ENCODE results near the gene SPRING1.
"Not testable (repeated sequence)": the region's sequence is repeated elsewhere in the genome, so short reads cannot be mapped to it uniquely, and the experiment has no call there.

Gene SPRING1

DNA sequence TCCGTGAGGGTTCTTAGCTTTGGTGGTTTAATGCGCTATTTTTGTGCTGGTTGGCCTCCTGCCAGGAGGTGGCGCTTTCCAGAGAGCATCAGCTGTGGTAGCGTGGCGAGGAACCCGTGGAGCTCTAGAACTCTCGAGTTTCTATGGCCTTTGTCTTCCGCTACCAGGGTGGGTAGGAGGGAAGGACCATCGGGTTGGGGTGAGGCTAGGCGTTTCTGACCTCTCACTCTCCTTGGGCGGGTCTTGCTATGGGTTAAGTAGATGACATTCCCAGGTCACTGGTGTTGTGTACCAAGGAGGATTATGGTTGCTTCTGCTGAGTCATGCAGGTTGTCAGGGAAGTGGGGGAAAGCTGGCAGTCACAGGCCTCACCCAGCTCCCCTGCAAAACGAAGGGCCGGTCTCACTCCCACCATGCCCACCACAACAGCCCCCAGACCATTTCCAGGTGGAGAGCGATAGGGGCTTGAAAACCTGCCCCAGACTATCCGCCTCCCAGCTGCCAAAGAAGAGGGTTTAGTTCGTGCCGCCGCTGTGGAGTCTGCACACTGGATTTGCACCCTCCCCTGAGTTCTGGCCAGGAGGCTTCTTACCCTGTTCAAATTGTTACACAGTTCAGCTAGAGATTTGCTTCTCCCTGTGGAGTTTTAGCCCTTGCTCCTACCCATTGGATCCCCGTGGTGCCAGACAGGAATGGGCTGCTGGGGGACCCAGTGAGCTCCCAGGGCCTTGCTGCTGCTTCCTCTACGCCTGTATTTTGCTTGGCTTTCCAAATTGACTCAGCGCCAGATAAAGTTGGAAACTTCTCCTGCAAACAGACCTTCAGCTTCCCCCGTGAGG, 22.1 kb upstream of the SPRING1 start:
- no peak for TF ChIP-seq POLR2A (IDR thresholded peaks at IDR 0.05; ENCODE audit: low read depth, low read length)
- no peak for FAIRE-seq
- DNase-seq (ENCODE audit: insufficient read length, low spot score), result no peak

DNA sequence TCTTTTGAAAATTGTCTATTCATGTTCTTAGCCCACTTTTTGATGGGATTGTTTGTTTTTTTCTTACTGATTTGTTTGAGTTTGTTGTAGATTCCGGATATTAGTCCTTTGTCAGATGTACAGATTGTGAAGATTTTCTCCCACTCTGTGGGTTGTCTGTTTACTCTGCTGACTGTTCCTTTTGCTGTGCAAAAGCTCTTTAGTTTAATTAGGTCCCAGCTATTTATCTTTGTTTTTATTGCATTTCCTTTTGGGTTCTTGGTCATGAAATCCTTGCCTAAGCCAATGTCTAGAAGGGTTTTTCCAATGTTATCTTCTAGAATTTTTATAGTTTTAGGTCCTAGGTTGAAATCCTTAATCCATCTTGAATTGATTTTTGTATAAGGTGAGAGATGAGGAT, 16.9 kb upstream of the SPRING1 start:
- DNase-seq (ENCODE audit: insufficient read length, low spot score); FAIRE-seq: not testable (repeated sequence)

DNA sequence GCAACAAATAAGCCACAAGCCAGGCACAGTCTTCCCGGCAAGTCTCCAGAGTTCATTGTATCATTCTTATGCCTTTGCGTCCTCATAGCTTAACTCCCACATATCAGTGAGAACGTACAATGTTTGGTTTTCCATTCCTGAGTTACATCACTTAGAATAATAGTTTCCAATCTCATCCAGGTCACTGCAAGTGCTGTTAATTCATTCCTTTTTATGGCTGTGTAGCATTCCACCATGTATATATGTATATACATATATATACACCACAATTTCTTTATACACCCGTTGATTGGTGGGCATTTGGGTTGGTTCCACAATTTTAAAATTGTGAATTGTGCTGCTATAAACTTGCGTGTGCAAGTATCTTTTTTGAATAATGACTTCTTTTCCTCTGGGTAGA, 16.2 kb upstream of the SPRING1 start:
- FAIRE-seq; DNase-seq (ENCODE audit: insufficient read length, low spot score): not testable (repeated sequence)

DNA sequence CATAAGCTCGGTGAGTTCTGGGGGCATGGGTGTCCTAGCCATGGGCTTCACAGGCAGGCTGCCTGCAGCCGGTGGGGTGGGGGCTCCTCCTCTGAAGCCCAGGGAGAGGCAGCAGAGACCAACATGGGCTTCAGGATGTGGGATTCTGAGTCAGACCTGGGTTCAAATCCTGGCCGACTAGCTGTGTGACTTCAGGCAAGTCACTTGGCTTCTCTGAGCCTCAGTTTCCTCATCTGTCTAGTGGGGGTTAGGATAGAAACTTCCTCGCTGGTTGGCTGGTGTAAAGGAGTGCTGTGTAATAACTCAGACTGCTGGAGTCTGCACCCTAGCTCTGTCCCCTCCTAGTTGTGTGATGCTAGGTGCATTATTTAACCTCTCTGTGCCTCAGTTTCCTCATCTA, 12.4 kb upstream of the SPRING1 start:
- DNase-seq (ENCODE audit: insufficient read length, low spot score), result no peak

DNA sequence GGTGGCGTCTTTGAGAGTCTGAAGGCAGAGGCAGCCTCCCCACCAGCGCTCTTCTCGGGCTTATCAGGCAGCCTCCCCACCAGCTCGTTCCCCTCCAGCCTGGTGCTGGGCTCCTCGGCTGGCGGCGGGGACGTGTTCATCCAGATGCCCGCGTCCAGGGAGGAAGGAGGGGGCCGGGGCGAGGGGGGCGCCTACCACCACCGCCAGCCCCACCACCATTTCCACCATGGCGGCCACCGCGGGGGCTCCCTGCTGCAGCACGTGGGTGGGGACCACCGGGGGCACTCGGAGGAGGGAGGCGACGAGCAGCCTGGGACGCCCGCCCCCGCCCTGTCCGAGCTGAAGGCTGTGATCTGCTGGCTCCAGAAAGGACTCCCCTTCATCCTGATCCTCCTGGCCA, 12.0 kb upstream of the SPRING1 start:
- TF ChIP-seq POLR2A (IDR thresholded peaks at IDR 0.05; ENCODE audit: low read depth, low read length), result no peak
- no peak for FAIRE-seq

More for the DNA sequence above, 12.4 kb upstream of the SPRING1 start:
- no peak for TF ChIP-seq POLR2A (IDR thresholded peaks at IDR 0.05; ENCODE audit: low read depth, low read length)
- FAIRE-seq, result no peak

DNA sequence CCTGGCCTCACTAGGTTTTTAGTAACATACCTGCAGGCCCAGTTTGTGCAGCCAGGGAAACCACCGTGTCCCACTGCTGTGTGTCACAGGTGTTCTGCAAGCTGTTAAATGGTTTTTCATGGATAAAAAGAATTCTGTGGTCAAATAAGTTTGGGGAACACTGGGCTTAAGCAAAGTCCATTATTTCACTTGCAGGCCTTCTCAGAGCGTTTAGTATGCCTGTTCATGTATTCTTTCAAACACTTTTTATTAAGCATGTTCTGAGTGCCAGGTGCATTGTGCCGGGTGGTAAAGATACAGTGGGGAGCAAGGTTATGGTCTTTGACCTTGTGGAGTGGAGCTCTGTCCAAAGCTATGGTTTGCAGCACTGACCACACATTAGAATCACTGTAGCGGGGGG, 7.7 kb upstream of the SPRING1 start:
- DNase-seq (ENCODE audit: insufficient read length, low spot score), result no peak
- no peak for TF ChIP-seq POLR2A (IDR thresholded peaks at IDR 0.05; ENCODE audit: low read depth, low read length)
- no peak for FAIRE-seq

More for the DNA sequence above, 12.0 kb upstream of the SPRING1 start:
- DNase-seq (ENCODE audit: insufficient read length, low spot score), result no peak

DNA sequence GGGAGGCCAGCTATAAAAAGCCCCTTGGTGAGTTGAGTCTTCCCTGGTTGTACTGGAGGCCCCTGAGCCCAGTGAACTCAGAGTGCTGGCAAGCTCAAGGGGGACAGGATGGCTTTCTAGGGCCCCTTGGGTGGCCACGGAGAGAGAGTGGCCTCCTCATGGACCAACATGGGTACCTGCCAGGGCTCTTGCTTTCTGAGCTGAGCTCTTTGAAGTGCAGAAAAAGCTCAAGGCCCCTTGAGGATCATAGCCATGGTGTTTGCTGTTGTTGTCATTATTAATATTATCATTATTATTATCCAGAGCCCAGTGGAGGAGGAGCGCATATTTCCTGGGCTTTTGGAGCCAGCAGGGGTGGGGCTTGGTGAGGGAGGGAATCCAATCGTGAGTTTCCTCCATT, 6.9 kb upstream of the SPRING1 start:
- TF ChIP-seq POLR2A (IDR thresholded peaks at IDR 0.05; ENCODE audit: low read depth, low read length), result no peak
- DNase-seq (ENCODE audit: insufficient read length, low spot score) (no peak), FAIRE-seq (no peak)

DNA sequence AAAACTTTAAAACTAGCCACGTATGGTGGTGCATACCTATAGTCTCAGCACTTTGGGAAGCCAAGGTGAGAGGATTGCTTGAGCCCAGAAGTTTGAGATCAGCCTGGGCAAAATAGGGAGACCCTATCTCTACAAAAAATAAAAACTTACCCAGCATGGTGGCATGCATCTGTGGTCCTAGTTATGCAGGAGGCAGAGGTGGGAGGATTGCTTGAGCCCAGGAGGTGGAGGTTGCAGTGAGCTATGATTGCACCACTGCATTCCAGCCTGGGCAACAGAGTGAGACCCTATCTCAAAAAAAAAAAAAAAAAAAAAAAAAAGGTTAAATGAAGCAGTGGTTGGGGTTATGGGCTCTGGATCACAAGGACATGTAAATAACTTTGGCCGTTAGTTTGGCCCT, 4.9 kb upstream of the SPRING1 start:
- FAIRE-seq; DNase-seq (ENCODE audit: insufficient read length, low spot score): not testable (repeated sequence)

DNA sequence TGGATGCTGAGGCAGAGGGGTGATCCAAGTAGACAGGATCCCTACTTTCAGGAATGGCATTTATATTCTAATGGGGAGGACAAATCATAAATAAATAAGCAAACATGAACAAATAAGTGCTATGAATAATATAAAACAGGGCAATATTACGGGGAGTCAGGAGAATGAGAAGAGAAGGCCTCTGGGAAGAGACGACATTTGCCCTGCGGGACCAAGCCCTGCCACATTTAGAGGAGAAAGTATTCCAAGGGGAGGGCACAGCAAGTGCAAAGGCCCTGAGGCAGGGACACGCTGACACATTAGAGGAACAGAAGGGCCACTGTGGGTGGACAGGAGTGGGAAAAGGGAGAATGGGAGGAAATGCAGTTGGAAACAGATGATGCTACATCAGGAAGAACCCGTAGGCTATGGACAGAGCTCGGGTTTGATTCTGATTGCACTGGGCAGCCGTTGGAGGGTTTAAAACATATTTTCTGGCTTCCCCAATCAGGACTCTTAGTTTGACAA, 1.6 kb upstream of the SPRING1 start:
- FAIRE-seq (no peak), DNase-seq (ENCODE audit: insufficient read length, low spot score) (no peak)
- TF ChIP-seq POLR2A (IDR thresholded peaks at IDR 0.05; ENCODE audit: low read depth, low read length), result no peak

DNA sequence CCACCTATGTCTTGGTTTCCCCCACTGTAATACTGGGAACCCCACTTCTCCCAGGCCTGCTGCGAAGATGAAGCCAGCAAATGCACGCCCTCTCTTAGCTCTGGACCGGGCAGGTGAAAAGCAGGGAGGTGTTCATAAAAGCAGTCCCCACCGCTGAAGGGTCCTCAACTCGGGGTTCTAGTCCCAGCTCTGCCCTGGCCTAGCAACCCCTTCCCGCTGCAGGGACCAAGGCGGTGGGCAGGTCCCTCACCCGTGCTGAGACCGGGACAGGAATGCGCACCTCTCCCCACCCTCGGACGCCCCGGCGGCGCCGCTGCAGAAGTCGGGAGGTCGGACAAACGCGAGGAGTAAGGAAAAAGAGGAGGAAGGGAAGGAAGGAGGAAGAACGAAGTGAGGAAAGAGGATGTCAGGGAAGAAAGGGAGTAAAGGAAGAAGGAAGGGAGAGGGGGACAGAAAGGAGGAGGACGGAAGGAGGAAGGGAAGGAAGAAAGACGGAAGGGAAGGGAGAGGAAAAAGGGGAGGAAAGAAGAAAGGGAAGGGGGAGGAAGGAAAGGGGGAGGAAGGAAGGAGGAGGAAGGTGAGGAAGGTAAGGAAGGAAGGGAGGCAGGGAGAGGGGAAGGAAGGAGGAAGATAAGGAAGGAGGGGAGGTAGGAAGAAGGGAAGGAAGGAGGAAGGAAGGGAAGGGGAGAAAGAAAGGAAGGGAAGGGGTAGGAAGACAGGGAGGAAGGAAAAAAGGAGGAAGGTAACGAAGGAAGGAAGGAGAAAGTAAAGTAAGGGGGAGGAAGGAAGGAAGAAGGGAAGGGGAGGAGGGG, 701 bp downstream of the SPRING1 start:
- TF ChIP-seq POLR2A (IDR thresholded peaks at IDR 0.05; ENCODE audit: low read depth, low read length), result no peak
- DNase-seq (ENCODE audit: insufficient read length, low spot score) (peak; percentile 20), FAIRE-seq (no peak)

DNA sequence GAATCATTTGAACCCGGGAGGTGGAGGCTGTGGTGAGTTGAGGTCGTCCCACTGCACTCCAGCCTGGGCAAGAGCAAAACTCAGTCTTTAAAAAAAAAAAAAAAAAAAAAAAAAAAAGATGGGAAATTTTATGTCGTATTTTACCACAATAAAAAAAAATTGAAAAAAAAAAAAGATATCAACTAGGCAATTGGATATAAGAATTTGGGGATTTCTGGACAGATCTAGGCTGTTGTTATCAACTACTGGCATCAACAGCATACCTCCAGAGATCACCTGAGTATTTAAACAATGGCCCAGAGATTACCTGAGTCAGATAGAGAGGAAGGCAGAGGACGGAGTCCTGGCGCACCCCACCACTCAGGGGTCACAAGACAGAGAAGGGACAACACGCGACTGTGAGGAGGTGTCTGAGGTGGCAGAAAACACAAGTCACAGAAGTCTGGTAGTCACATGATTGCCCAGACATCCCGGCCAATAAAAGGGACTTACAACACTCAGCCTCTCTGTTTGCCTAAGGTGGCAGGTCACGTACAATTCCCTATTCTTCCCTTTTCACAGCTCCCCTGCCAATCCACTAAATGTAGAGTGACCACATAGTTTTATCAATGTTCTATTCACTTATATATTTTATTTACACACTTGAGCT, 1.8 kb downstream of the SPRING1 start:
- DNase-seq (ENCODE audit: insufficient read length, low spot score) (no peak), FAIRE-seq (no peak)
- no peak for TF ChIP-seq POLR2A (IDR thresholded peaks at IDR 0.05; ENCODE audit: low read depth, low read length)

DNA sequence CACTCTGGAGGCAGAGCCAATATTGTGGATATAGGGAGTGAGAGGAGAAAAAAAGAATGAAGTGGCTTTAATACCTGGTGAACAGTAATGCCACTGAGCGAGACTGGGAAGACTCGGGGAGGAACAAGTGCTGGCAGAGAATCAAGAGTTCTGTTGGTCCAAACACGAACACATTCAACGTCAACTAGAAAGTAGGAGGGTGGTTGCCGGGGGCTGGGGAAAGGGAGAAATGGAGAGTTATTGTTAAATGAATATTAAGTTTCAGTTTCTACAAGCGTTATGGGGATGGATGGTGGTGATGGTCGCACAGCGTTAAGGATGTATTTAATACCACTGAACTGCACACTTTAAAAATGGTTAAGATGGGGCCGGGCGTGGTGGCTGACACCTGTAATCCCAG, 2.8 kb downstream of the SPRING1 start:
- DNase-seq (ENCODE audit: insufficient read length, low spot score) (no peak), FAIRE-seq (no peak)
- TF ChIP-seq POLR2A (IDR thresholded peaks at IDR 0.05; ENCODE audit: low read depth, low read length), result no peak

DNA sequence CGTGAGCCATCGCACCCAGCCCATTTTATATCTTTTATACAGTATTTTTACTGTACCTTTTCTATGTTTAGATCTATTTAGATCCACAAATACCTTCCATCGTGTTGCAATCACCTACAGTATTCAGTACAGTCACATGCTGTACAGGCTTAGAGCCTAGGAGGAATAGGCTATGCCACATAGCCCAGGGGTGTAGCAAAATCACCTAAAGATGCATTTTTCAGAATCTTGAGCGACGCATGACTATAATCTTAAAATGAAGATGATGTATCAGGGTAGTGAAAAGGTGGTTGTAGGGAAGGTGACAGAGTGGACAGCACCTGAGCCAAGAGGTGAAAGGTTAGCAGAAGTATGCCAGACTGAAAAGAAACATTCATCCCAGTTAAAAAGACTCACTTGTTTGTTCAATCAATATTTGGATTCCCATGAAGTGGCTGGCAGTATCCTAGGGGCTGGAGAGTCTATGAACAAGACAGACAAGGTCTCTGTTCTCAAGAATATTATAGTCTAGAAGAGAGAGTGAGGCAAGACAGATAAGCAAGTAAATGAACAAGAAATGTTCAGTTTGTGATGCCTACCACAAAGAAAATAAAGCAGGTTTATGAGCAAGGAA, 3.6 kb downstream of the SPRING1 start:
- DNase-seq (ENCODE audit: insufficient read length, low spot score) (no peak), FAIRE-seq (no peak)
- no peak for TF ChIP-seq POLR2A (IDR thresholded peaks at IDR 0.05; ENCODE audit: low read depth, low read length)

DNA sequence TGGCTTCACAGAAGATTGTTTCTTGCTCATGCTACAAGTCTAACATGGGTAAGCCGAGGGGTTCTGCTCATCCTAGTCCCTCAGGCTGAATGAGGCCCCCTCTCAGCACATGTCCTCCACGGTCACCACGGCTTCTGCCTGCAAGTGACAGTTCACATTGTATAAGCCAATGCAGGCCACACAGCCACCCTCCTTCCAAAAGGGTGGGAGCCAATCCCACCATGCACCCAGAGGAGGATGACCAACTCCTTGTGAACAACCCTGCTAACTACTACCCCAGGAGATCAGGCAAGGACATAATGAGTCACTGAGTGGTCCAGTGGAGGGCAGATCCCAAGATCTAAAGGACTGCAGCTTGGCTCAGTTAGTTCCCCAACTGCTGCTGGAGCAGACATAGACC, 6.1 kb downstream of the SPRING1 start:
- no peak for DNase-seq (ENCODE audit: insufficient read length, low spot score)
- TF ChIP-seq POLR2A (IDR thresholded peaks at IDR 0.05; ENCODE audit: low read depth, low read length), result no peak
- FAIRE-seq, result no peak
